ENCODE results near the gene GPD2.

GPD2 gene

DNA sequence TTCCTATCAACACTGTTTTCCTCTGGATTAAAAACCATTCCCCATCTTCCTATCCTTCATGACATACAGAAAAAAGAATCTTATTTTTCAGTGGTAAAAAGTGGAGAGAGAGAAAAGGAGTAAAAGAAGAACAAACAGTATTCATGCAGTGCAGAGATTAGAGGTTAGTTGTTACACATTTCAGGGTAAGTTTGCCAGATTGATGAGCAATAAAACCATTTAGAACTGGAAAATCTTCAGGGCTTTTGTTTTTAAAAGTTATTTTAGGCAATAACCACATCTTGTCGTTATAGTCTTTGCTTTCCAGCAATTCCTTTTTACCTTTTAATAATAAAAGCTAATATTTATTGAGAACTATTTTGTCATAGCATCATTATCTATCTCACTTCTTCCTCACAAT is 104.5 kb downstream of the GPD2 start:
- Histone ChIP-seq H3K36me3 (replicated peaks; ENCODE audit: insufficient read depth, low read length) (no peaks in the 10 kb centered on the region), H3F3A (ENCODE audit: insufficient read depth, low read length) (no peaks in the 10 kb centered on the region), H3K4me2 (ENCODE audit: low read depth, low read length) (no peak overlapping the region), H3K79me2 (ENCODE audit: low read length) (no peaks in the 10 kb centered on the region), H3K4me3 (ENCODE audit: low read length) (no peak overlapping the region), H3K27me3 (replicated peaks; ENCODE audit: insufficient read depth, low read length) (no peaks in the 10 kb centered on the region), H4K20me1 (ENCODE audit: insufficient read depth, low read length) (no peaks in the 10 kb centered on the region), H3K9ac (ENCODE audit: low read length) (no peak overlapping the region), H3K9me3 (replicated peaks; ENCODE audit: insufficient read depth, low read length) (no peaks in the 10 kb centered on the region), H2AFZ (ENCODE audit: low read length) (no peak overlapping the region), H3K27ac (ENCODE audit: low read length) (no peak overlapping the region), H3K9me2 (replicated peaks; ENCODE audit: insufficient read depth, low read length) (no peaks in the 10 kb centered on the region), H3K4me1 (ENCODE audit: low read length) (no peaks in the 10 kb centered on the region)
- TF ChIP-seq, protein P1, sequence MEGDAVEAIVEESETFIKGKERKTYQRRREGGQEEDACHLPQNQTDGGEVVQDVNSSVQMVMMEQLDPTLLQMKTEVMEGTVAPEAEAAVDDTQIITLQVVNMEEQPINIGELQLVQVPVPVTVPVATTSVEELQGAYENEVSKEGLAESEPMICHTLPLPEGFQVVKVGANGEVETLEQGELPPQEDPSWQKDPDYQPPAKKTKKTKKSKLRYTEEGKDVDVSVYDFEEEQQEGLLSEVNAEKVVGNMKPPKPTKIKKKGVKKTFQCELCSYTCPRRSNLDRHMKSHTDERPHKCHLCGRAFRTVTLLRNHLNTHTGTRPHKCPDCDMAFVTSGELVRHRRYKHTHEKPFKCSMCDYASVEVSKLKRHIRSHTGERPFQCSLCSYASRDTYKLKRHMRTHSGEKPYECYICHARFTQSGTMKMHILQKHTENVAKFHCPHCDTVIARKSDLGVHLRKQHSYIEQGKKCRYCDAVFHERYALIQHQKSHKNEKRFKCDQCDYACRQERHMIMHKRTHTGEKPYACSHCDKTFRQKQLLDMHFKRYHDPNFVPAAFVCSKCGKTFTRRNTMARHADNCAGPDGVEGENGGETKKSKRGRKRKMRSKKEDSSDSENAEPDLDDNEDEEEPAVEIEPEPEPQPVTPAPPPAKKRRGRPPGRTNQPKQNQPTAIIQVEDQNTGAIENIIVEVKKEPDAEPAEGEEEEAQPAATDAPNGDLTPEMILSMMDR (IDR thresholded peaks at IDR 0.05; ENCODE audit: low read length), result no peak
- TF ChIP-seq EZH2phosphoT487 (IDR thresholded peaks at IDR 0.05; ENCODE audit: low read length) (no peak), EZH2 (optimal IDR thresholded peaks at IDR 0.05; ENCODE audit: low read depth, low read length) (no peak)
- DNase-seq, result no peak

DNA sequence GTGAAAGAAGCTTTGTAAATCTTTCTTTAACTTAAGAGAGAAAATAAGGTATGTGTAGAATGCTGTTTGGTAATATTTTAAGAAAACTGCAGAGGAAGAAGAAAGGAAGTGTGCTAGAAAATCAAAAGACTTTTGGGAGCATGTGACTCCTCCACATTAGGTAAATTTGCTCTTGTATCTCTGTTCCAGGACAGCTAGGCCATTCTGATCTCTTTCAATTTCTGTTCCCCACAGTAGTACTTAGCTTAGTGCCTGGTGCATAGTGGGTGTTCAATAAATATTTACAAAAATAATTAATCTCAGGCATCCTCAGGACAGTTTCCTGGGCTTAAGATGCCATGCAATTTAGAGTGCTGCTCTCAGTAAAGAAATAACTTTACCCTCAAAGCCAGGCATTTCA is 105.0 kb downstream of the GPD2 start:
- Histone ChIP-seq H3K9me2 (replicated peaks; ENCODE audit: insufficient read depth, low read length) (no peaks in the 10 kb centered on the region), H3K9ac (ENCODE audit: low read length) (no peak overlapping the region), H2AFZ (ENCODE audit: low read length) (no peak overlapping the region), H3K4me2 (ENCODE audit: low read depth, low read length) (no peak overlapping the region), H3K9me3 (replicated peaks; ENCODE audit: insufficient read depth, low read length) (no peaks in the 10 kb centered on the region), H3K4me3 (ENCODE audit: low read length) (no peak overlapping the region), H3K36me3 (replicated peaks; ENCODE audit: insufficient read depth, low read length) (no peaks in the 10 kb centered on the region), H3K27ac (ENCODE audit: low read length) (no peak overlapping the region), H3K27me3 (replicated peaks; ENCODE audit: insufficient read depth, low read length) (no peaks in the 10 kb centered on the region), H3K79me2 (ENCODE audit: low read length) (no peaks in the 10 kb centered on the region), H4K20me1 (ENCODE audit: insufficient read depth, low read length) (no peaks in the 10 kb centered on the region), H3F3A (ENCODE audit: insufficient read depth, low read length) (no peaks in the 10 kb centered on the region), H3K4me1 (ENCODE audit: low read length) (no peaks in the 10 kb centered on the region)
- no peak for DNase-seq
- TF ChIP-seq EZH2phosphoT487 (IDR thresholded peaks at IDR 0.05; ENCODE audit: low read length) (no peak), EZH2 (optimal IDR thresholded peaks at IDR 0.05; ENCODE audit: low read depth, low read length) (no peak)
- TF ChIP-seq, protein P1 (IDR thresholded peaks at IDR 0.05; ENCODE audit: low read length), result no peak

DNA sequence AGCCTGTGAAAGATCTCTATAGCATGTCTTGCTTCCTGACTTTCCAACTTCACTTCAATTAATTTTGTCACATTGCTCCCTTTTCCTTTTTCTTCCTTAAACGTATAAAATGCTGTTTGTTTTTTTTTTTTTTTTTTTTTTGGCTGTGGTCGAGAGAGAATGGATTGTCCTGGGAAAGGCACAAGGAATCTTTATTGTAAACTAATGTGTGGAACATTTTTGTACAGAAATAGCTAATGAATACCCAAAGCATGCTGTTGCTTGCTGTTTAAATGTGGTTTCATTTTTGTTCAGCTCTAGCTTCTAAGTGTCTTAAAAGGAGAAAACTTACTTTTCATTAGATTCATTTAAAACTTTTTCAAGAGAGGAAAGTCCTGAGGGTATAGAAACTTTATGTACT is 105.5 kb downstream of the GPD2 start:
- Histone ChIP-seq H3K9ac (ENCODE audit: low read length) (no peak overlapping the region), H3K27me3 (replicated peaks; ENCODE audit: insufficient read depth, low read length) (no peaks in the 10 kb centered on the region), H3K79me2 (ENCODE audit: low read length) (no peaks in the 10 kb centered on the region), H3K27ac (ENCODE audit: low read length) (no peak overlapping the region), H3K4me3 (ENCODE audit: low read length) (no peak overlapping the region), H3K9me3 (replicated peaks; ENCODE audit: insufficient read depth, low read length) (no peaks in the 10 kb centered on the region), H3K36me3 (replicated peaks; ENCODE audit: insufficient read depth, low read length) (no peaks in the 10 kb centered on the region), H3K4me2 (ENCODE audit: low read depth, low read length) (no peak overlapping the region), H2AFZ (ENCODE audit: low read length) (no peak overlapping the region), H3F3A (ENCODE audit: insufficient read depth, low read length) (no peaks in the 10 kb centered on the region), H4K20me1 (ENCODE audit: insufficient read depth, low read length) (no peaks in the 10 kb centered on the region), H3K9me2 (replicated peaks; ENCODE audit: insufficient read depth, low read length) (no peaks in the 10 kb centered on the region), H3K4me1 (ENCODE audit: low read length) (no peaks in the 10 kb centered on the region)
- no peak for DNase-seq
- TF ChIP-seq, protein P1 (IDR thresholded peaks at IDR 0.05; ENCODE audit: low read length), result no peak
- TF ChIP-seq EZH2phosphoT487 (IDR thresholded peaks at IDR 0.05; ENCODE audit: low read length), result no peak
- TF ChIP-seq EZH2 (optimal IDR thresholded peaks at IDR 0.05; ENCODE audit: low read depth, low read length), result no peak

All from MM.1S (cell line).